GM13976 (cell line): ENCODE results near the gene MYO1H.

ENCODE experiments used
- DNase-seq: peaks from one replicate; pipeline ENCODE4 v3.0.0; 2012; ENCODE audit warnings: low spot score
- in situ Hi-C: fragments of 300-500 bp; cut with MboI; formaldehyde crosslinking; loops from one replicate; pipeline ENCODE4 v1.12.0; 2022; ENCODE audit warnings: low sequenced_read_pairs, mixed read lengths, inconsistent platforms; ENCODE audit not compliant: unreplicated experiment
- TF ChIP-seq, protein P1 (sequence below): IDR thresholded peaks from 2 replicates; pipeline ENCODE4 v1.5.1; 2012; ENCODE audit warnings: borderline replicate concordance, mild to moderate bottlenecking; ENCODE audit not compliant: insufficient read depth; ENCODE audit errors: extremely low read depth, missing control alignments, control extremely low read depth

MYO1H gene, protein sequence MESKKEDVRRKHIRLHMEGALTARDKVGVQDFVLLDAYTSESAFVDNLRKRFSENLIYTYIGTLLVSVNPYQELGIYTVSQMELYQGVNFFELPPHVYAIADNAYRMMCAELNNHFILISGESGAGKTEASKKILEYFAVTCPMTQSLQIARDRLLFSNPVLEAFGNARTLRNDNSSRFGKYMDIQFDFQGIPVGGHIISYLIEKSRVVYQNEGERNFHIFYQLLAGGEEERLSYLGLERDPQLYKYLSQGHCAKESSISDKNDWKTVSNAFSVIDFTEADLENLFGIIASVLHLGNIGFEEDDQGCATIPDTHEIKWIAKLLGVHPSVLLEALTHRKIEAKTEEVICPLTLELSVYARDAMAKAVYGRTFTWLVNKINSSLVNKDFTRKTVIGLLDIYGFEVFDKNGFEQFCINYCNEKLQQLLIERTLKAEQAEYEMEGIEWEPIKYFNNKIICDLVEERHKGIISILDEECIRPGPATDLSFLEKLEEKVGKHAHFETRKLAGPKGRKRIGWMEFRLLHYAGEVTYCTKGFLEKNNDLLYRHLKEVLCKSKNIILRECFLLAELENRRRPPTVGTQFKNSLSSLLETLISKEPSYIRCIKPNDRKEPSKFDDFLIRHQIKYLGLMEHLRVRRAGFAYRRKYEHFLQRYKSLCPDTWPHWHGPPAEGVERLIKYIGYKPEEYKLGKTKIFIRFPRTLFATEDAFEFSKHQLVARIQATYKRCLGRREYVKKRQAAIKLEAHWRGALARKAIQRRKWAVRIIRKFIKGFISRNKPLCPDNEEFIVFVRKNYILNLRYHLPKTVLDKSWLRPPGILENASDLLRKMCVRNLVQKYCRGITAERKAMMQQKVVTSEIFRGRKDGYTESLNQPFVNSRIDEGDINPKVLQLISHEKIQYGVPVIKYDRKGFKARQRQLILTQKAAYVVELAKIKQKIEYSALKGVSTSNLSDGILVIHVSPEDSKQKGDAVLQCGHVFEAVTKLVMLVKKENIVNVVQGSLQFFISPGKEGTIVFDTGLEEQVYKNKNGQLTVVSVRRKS

DNA sequence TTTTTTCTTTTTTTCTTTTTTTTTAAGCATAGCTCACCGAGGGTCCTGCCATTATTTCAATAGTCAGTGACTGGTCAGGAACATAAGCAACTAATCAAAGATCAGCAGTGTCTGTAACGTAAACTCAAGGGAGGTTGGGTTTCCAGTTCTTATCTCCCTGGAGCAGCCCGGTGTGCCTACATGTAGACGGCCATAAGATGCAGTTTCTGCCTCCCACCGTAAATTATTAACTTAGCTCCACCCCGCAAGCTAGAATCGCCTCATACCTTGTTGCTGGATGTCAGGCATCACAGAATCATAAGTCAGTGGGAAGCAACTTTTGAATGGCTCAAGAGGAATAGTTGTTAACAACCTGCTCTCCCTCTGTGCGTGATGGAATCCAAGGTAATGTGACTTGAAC, at the start of gene MYO1H:
Gene MYO1H (plus strand): TSS at position 312 of the 400 bp plus-strand sequence. CDS start 61 bp downstream, at position 373.
- in situ Hi-C loops: no loop called here
- no peak for DNase-seq
- TF ChIP-seq, protein P1, sequence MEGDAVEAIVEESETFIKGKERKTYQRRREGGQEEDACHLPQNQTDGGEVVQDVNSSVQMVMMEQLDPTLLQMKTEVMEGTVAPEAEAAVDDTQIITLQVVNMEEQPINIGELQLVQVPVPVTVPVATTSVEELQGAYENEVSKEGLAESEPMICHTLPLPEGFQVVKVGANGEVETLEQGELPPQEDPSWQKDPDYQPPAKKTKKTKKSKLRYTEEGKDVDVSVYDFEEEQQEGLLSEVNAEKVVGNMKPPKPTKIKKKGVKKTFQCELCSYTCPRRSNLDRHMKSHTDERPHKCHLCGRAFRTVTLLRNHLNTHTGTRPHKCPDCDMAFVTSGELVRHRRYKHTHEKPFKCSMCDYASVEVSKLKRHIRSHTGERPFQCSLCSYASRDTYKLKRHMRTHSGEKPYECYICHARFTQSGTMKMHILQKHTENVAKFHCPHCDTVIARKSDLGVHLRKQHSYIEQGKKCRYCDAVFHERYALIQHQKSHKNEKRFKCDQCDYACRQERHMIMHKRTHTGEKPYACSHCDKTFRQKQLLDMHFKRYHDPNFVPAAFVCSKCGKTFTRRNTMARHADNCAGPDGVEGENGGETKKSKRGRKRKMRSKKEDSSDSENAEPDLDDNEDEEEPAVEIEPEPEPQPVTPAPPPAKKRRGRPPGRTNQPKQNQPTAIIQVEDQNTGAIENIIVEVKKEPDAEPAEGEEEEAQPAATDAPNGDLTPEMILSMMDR: no peak

DNA sequence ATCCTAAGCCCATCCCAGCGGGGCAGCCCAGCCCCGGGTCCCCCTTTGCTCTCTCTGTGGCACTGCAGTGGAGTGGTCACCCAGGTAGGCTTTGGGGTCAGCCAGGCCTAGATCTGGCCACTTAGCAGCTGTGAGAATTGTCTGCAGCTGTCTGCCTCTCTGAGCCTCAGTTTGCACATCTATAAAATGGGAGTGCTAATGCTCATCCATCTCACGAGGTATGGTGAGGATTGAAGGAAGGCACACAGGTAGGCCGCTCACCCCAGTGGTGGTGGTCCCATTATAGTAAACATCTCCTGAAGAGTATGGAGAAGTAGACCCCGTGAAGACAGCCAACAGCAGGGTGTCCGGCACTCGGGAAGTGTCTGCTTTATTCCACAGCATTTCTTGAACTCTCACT, 47.9 kb upstream of the MYO1H start:
- in situ Hi-C loops: no loop called here
- TF ChIP-seq, protein P1: no peak
- no peak for DNase-seq

DNA sequence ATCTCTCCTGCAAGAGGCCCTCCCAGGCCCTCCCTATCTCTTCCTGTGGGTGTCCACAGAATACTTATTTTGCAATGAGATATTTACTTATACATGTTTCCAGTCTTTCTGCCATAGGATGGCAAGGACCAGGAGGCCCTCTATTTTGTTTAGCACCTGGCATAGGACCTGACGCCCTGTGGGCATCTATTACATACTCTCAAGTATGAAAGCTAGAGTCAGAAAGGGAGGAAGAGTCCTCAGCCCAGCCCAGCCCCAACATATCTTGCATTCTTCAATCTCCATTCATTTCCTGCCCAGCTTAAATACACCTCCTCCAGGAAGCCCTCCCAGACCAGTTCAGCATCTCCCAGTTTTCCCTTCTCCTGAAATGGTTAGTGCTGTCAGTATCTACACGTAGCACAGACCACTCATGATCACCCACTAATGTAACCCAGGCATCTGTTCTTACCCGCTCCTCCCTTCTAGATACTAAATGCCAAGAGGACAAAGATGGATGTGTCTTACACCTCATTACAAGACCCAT, 46.0 kb upstream of the MYO1H start:
- TF ChIP-seq, protein P1: no peak
- in situ Hi-C loops: no loop called here
- no peak for DNase-seq

DNA sequence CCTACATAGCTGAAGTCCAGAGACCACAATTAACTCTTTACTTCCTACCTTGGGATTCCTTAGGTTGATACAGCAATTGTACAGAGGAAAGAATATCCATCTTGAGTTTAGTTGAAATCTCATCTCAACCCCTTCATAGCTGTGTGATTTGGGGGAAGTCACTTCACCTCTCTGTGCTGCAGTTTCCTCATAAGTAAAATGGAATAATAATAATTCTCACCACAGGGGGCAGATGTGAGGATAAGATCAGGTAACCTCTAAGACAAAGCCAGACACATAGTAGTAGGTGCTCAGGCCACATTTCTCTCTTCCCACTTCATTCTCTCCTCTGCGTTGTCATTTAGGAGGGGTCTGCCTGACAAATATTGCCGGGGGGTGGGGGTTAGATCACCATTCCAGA, 45.3 kb upstream of the MYO1H start:
- TF ChIP-seq, protein P1: no peak
- in situ Hi-C loops: no loop called here
- no peak for DNase-seq

DNA sequence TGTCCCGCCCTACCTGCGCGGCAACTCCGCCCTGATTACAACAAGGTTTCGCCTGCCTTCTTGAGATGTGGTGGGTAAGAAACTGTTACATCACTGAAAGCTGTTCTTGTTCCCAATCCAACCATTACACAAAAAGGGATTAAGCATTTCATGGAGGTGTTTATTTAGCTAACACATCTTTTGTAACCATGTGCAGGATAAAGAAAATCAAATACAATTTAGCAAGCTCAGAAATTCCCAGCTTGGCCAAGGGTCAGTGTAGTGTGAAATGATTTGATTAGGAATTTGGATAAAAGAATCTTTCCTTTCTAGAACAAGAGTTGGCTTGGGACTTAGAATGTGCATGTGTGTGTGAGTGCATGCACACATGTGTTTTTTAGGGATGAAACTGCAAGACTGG, 44.9 kb upstream of the MYO1H start:
- TF ChIP-seq, protein P1: no peak
- in situ Hi-C loops: no loop called here
- DNase-seq: no peak

DNA sequence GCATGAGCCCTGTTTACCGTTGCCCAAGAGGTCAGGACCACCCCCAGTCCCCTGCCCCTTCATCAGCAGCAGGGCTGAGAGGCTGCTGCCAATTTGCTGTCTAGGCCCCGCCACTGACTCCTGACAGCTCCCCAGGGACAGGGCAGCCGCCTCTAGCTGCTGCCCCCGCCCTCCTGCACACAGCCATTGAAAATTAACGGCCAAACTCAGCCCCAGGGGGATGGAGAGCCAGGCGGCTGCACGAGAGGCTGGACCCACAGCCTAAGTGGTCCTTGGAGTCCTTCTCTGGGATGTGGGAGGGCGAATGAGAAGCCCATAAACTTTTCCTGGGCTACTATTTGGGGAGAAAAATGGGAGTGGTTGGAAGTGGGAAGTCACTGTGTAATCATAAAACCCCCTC, 43.2 kb upstream of the MYO1H start:
- DNase-seq: peak; percentile 9

More for the DNA sequence above, 43.2 kb upstream of the MYO1H start:
- in situ Hi-C loops: no loop called here
- TF ChIP-seq, protein P1: no peak
